ENCODE results near the gene CTPS2. TPM values are rescaled to one million over a fixed set of nuclear protein-coding genes. Genes with fewer than 3 reads are reported as not detected.

The CTPS2 gene
- total and polyA plus RNA-seq, 2 experiments from 2014 or later = 10.4 to 35.5 TPM

- no peak for ATAC-seq
- Mint-ChIP-seq H3K27ac (no peak overlapping the region), H3K27me3 (ENCODE audit: insufficient read depth, low read depth, poor library complexity) (peaks cover 2% of the 10 kb centered on the region), H3K4me1 (no peaks in the 10 kb centered on the region), H3K9me3 (no peaks in the 10 kb centered on the region; the same call in 2 of the 3 replicates), H3K4me3 (no peak overlapping the region), H3K36me3 (ENCODE audit: low read depth) (peaks cover 50% of the 10 kb centered on the region)
- Histone ChIP-seq H3F3A (replicated peaks; ENCODE audit: low read depth) (no peaks in the 10 kb centered on the region), H3K4me3 (no peak overlapping the region), H4K20me1 (replicated peaks; ENCODE audit: insufficient read depth) (no peaks in the 10 kb centered on the region), H3K36me3 (ENCODE audit: insufficient read depth) (peaks cover 2% of the 10 kb centered on the region; the same call in 1 of the 2 replicates), H3K4me2 (no peak overlapping the region), H3K4me1 (ENCODE audit: insufficient read depth) (no peaks in the 10 kb centered on the region), H2AFZ (no peak overlapping the region), H3K79me2 (replicated peaks; ENCODE audit: insufficient read depth) (no peaks in the 10 kb centered on the region), H3K9me2 (ENCODE audit: insufficient read depth) (no peaks in the 10 kb centered on the region), H3K27ac (ENCODE audit: low read depth) (no peak overlapping the region), H3K27me3 (ENCODE audit: insufficient read depth) (no peaks in the 10 kb centered on the region)
- no peak for DNase-seq (ENCODE audit: low spot score)
- TF ChIP-seq ZNF114 (CRISPR knock-in tag; IDR thresholded peaks at IDR 0.05) (no peak), JUNB (IDR thresholded peaks at IDR 0.05; ENCODE audit: unreplicated experiment) (no peak), CREB1 (CRISPR knock-in tag; IDR thresholded peaks at IDR 0.05; ENCODE audit: low read depth) (no peak)
Measured at GRCh38 chrX:16750136-16750535, 37.7 kb upstream of the CTPS2 start.

GRCh38 chrX:16748425-16748824 is 36.0 kb upstream of the CTPS2 start:
- Histone ChIP-seq H3K27me3 (ENCODE audit: insufficient read depth) (no peaks in the 10 kb centered on the region), H3F3A (replicated peaks; ENCODE audit: low read depth) (no peaks in the 10 kb centered on the region), H3K4me3 (no peak overlapping the region), H3K79me2 (replicated peaks; ENCODE audit: insufficient read depth) (no peaks in the 10 kb centered on the region), H3K4me2 (no peak overlapping the region), H2AFZ (no peak overlapping the region), H3K27ac (ENCODE audit: low read depth) (no peak overlapping the region), H3K36me3 (ENCODE audit: insufficient read depth) (no peaks in the 10 kb centered on the region), H4K20me1 (replicated peaks; ENCODE audit: insufficient read depth) (no peaks in the 10 kb centered on the region), H3K4me1 (ENCODE audit: insufficient read depth) (no peaks in the 10 kb centered on the region), H3K9me2 (ENCODE audit: insufficient read depth) (no peaks in the 10 kb centered on the region)
- Mint-ChIP-seq H3K27ac (no peak overlapping the region), H3K36me3 (ENCODE audit: low read depth) (peaks cover 51% of the 10 kb centered on the region), H3K4me1 (no peaks in the 10 kb centered on the region), H3K4me3 (no peak overlapping the region), H3K9me3 (no peaks in the 10 kb centered on the region; the same call in 2 of the 3 replicates), H3K27me3 (ENCODE audit: insufficient read depth, low read depth, poor library complexity) (peaks cover 2% of the 10 kb centered on the region)
- DNase-seq (ENCODE audit: low spot score) (no peak), ATAC-seq (no peak)
- no peak for TF ChIP-seq STAT1 (IDR thresholded peaks at IDR 0.05; ENCODE audit: unreplicated experiment)
- TF ChIP-seq NANOG (IDR thresholded peaks at IDR 0.05; ENCODE audit: borderline replicate concordance) = no peak
- TF ChIP-seq REST (IDR thresholded peaks at IDR 0.05; ENCODE audit: unreplicated experiment) = no peak
- TF ChIP-seq JUNB (IDR thresholded peaks at IDR 0.05; ENCODE audit: unreplicated experiment) = no peak
- no peak for TF ChIP-seq ZNF462 (CRISPR knock-in tag; IDR thresholded peaks at IDR 0.05)
- no peak for TF ChIP-seq CREB1 (CRISPR knock-in tag; IDR thresholded peaks at IDR 0.05; ENCODE audit: low read depth)
- TF ChIP-seq ZNF114 (CRISPR knock-in tag; IDR thresholded peaks at IDR 0.05) = no peak
- no peak for TF ChIP-seq EZH2phosphoT487 (IDR thresholded peaks at IDR 0.05; ENCODE audit: unreplicated experiment)
- TF ChIP-seq ZNF331 (CRISPR knock-in tag; IDR thresholded peaks at IDR 0.05; ENCODE audit: low read depth) = no peak
- no peak for TF ChIP-seq ETS1 (IDR thresholded peaks at IDR 0.05)
